ENCODE results near the gene DIP2A. TPM values are rescaled to one million over a fixed set of nuclear protein-coding genes. Genes with fewer than 3 reads are reported as not detected.

The DIP2A gene
- total RNA-seq, 6 experiments from 2014 or later, result 20.0 to 24.1 (median 21.7) TPM

DNA sequence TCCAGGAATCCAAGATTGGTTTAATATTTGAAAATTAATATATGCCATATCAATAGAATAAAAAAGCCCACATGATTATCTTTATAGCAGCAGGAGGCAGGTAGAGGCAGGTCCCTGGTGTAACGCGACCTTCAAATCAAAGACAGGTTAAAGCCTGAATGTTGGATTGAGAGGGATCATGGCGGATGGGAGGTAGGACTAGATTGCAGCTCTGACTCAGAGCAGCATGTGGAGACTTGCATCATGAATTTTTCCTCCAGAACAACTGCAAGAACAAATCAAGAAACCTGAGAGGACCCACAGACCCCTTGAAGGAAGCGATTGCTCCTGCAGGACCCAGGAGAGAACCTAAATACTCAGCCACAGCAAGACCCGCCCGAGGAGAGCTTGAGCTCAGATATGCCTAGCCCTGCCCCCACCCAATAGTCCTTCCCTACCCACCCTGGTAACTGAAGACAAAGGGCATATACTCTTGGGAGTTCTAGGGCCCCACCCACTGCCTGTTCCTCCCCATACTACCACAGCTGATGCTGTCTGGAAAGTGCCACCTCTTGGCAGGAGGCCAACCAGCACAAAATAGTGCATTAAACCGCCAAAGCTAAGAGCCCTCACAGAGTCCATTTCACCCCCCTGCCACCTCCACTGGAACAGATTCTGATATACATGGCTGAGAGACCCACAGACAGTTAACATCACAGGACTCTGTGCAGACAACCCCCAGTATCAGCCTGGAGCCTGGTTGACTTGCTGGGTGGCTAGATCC is 126.7 kb downstream of the DIP2A start:
- H3K4me1 Mint-ChIP-seq (ENCODE audit: low read depth), result no peaks in the 10 kb centered on the region
- H3K27me3 Mint-ChIP-seq (ENCODE audit: insufficient read depth), result peaks cover 2% of the 10 kb centered on the region; the same call in 1 of the 2 replicates
- H3K9me3 Mint-ChIP-seq, result peaks cover 81% of the 10 kb centered on the region
- TF ChIP-seq, protein P1, sequence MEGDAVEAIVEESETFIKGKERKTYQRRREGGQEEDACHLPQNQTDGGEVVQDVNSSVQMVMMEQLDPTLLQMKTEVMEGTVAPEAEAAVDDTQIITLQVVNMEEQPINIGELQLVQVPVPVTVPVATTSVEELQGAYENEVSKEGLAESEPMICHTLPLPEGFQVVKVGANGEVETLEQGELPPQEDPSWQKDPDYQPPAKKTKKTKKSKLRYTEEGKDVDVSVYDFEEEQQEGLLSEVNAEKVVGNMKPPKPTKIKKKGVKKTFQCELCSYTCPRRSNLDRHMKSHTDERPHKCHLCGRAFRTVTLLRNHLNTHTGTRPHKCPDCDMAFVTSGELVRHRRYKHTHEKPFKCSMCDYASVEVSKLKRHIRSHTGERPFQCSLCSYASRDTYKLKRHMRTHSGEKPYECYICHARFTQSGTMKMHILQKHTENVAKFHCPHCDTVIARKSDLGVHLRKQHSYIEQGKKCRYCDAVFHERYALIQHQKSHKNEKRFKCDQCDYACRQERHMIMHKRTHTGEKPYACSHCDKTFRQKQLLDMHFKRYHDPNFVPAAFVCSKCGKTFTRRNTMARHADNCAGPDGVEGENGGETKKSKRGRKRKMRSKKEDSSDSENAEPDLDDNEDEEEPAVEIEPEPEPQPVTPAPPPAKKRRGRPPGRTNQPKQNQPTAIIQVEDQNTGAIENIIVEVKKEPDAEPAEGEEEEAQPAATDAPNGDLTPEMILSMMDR (IDR thresholded peaks at IDR 0.05), result no peak
- no peak overlapping the region for H3K4me3 Mint-ChIP-seq
- H3K27ac Mint-ChIP-seq, result no peak overlapping the region
- peaks cover 71% of the 10 kb centered on the region for H3K36me3 Mint-ChIP-seq (ENCODE audit: low read depth)
- no peak for DNase-seq

DNA sequence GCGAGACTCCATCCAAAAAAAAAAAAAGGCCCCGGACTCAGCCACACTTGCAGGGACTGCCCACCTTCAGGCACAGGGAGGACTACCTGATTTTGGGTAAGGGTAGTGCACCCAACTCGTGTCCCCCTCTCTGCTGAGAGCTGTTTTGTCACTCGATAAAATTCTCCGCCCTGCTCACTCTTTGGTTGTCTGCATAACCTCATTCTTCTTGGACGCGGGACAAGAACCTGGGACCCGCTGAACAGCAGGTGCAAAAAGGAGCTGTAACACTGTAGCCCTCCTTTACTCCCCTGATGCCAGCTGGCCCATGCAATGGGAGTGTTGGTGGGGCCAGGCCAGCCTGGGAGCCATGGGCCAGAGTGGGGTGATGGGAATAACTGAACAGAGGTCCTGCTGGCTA is 135.6 kb downstream of the DIP2A start:
- H3K4me3 Mint-ChIP-seq, result no peak overlapping the region
- H3K27ac Mint-ChIP-seq, result no peak overlapping the region
- TF ChIP-seq, protein P1 (IDR thresholded peaks at IDR 0.05), result no peak
- H3K36me3 Mint-ChIP-seq (ENCODE audit: low read depth), result peaks cover 11% of the 10 kb centered on the region
- DNase-seq, result no peak
- peaks cover 7% of the 10 kb centered on the region for H3K4me1 Mint-ChIP-seq (ENCODE audit: low read depth)
- H3K27me3 Mint-ChIP-seq (ENCODE audit: insufficient read depth), result peaks cover 10% of the 10 kb centered on the region
- H3K9me3 Mint-ChIP-seq, result peaks cover 45% of the 10 kb centered on the region

DNA sequence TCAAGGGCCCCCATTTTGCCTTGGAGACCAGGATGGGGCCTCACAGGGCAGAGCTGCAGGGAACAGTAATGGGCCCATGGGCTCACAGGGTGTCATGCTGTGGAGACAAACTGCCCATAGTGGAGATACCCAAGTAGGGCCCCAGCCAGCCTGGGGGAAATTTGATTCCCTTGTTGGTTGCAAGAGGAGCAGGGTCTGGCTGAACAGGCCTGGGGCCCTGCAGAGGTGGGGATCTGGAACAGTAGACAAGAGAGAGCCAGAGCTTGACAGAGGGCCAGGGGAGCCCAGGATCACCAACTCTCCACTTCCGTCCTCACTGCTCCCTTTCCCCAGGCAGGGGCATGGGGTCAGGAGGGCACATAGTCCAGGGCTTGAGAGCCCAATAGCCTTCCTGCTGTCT is 137.5 kb downstream of the DIP2A start:
- Mint-ChIP-seq H3K27ac (no peak overlapping the region), H3K4me1 (ENCODE audit: low read depth) (peaks cover 15% of the 10 kb centered on the region), H3K4me3 (no peak overlapping the region), H3K36me3 (ENCODE audit: low read depth) (0 out of 2 replicates have a peak, but pooled peaks cover 7% of the 10 kb centered on the region), H3K9me3 (peaks cover 27% of the 10 kb centered on the region), H3K27me3 (ENCODE audit: insufficient read depth) (peaks cover 13% of the 10 kb centered on the region)
- no peak for DNase-seq
- TF ChIP-seq, protein P1 (IDR thresholded peaks at IDR 0.05), result no peak

DNA sequence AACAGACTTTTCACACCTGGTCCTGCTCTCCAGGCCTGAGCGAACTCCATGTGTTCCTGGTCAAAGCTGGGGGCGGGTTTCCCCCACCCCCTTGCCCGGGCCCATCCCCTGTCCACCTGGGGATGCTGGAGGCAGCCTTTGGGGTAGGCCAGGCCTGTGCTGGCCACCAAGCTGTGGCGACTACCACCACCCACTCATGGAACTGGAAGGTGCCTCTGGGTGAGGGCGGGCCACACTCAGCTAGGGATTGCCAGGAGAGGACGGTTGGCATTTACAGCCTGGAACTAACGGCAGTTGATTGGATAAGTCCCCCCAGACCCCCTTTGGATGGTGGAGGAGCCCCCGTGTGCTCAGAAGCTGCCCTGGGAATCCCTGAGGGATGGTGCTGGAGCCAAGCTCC is 138.3 kb downstream of the DIP2A start:
- TF ChIP-seq, protein P1 (IDR thresholded peaks at IDR 0.05), result no peak
- Mint-ChIP-seq H3K4me3 (no peak overlapping the region), H3K27me3 (ENCODE audit: insufficient read depth) (peaks cover 13% of the 10 kb centered on the region), H3K27ac (no peak overlapping the region), H3K36me3 (ENCODE audit: low read depth) (0 out of 2 replicates have a peak, but pooled peaks cover 7% of the 10 kb centered on the region), H3K4me1 (ENCODE audit: low read depth) (peaks cover 15% of the 10 kb centered on the region), H3K9me3 (peaks cover 19% of the 10 kb centered on the region)
- no peak for DNase-seq

DNA sequence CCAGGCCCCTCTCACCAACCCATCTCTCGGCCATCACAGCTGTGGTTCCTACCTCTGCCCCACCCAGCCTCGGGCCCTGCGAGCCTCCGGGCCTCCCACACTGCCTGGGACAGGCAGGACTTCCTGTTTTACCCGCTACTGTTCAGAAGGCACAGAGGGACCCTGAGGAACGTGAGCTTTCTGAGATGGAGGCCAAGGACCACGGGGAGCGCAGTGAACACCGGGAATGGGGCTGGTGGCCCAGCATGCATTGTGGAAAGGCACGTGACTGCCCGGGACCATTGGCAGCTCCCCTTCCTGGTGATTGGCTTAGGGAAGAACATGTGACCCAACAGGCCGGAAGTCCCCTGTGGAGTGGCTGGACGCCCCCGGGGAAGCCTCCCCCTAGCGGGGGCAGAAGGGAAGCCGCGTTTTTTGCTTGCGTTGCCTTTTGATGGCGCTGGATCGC is 139.2 kb downstream of the DIP2A start:
- H3K27ac Mint-ChIP-seq, result no peak overlapping the region
- H3K36me3 Mint-ChIP-seq (ENCODE audit: low read depth), result 0 out of 2 replicates have a peak, but pooled peaks cover 4% of the 10 kb centered on the region
- TF ChIP-seq, protein P1 (IDR thresholded peaks at IDR 0.05), result no peak
- H3K27me3 Mint-ChIP-seq (ENCODE audit: insufficient read depth), result peaks cover 13% of the 10 kb centered on the region
- H3K9me3 Mint-ChIP-seq, result peaks cover 15% of the 10 kb centered on the region
- no peak for DNase-seq
- peaks cover 15% of the 10 kb centered on the region for H3K4me1 Mint-ChIP-seq (ENCODE audit: low read depth)
- H3K4me3 Mint-ChIP-seq, result no peak overlapping the region

Data from HFFc6 (cell line).